Pulmonary artery endothelial cell (primary cell): ENCODE data around the gene CHN2. TPM values are rescaled to one million over a fixed set of nuclear protein-coding genes. Genes with fewer than 3 reads are reported as not detected.

Source experiments
- DNase-seq: peaks from one replicate; pipeline ENCODE4 v3.0.0-alpha.2; 2011; ENCODE audit warnings: low read depth, low spot score
- total RNA-seq: library from RNA; depleted of rRNA; stranded (reverse); fragments of >200 nt; gene quantifications from 2 replicates; pipeline ENCODE4 v1.2.3, GENCODE V29; 2014

The CHN2 gene
- total RNA-seq, 1 donor from 2014 or later = 0.13 TPM

GRCh38 chr7:29359482-29360093 lies 165.0 kb downstream of the CHN2 start:
- DNase-seq = no peak

- no peak for DNase-seq
Observed at GRCh38 chr7:29360633-29361625, 166.4 kb downstream of the CHN2 start.

GRCh38 chr7:29362380-29362779 lies 167.8 kb downstream of the CHN2 start:
- no peak for DNase-seq

- DNase-seq = no peak
Observed at GRCh38 chr7:29363636-29364425, 169.3 kb downstream of the CHN2 start.

- DNase-seq = no peak
Observed at GRCh38 chr7:29364661-29365060, 170.1 kb downstream of the CHN2 start.

DNA sequence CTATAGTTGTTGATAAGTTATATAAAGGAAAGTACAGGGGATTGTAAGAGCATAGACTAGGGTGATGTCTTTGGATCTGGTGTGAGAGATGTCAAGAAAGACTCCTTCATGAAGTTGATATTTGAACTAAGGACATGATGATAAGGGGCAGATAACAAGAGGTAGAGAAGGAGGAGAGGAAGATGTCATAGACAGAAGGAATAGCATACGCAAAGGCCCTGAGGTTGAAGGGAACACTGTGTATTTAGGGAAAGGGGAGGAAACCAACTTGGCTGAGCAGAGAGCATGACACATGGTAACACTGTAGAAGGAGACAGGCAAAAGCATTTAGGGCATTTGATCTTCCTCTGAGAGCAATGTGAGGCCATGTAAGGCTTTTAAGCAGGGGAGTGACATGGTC lies 170.8 kb downstream of the CHN2 start:
- DNase-seq = no peak

GRCh38 chr7:29367784-29368183 lies 173.2 kb downstream of the CHN2 start:
- DNase-seq = no peak

DNA sequence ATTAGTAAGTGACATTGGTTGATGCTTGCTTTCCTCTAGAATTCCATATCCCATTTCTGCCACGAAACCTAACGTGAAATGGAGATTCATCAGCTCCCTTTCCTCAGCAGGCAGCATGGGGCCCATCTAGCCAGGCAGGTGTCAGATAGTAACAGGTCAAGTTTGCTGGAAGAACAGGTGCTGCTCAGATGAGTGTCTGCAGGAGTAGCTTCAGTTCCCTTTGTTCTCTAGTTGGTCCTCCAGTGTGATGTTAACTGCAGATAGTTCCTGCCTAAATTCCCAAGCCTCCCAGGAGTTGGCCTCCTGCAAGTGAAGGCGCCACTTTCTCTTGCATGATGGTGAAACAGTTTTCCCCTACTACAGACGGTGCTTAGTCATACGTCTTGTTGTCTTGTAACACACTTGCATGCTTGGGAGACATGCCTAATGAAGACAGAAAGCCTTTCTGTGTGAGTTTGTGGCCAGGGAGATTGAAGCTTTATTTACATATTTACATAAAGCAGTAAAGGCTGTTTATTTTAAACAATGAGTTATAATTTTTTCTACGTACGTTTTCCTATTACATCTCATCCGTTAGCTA lies 175.4 kb downstream of the CHN2 start:
- no peak for DNase-seq

DNA sequence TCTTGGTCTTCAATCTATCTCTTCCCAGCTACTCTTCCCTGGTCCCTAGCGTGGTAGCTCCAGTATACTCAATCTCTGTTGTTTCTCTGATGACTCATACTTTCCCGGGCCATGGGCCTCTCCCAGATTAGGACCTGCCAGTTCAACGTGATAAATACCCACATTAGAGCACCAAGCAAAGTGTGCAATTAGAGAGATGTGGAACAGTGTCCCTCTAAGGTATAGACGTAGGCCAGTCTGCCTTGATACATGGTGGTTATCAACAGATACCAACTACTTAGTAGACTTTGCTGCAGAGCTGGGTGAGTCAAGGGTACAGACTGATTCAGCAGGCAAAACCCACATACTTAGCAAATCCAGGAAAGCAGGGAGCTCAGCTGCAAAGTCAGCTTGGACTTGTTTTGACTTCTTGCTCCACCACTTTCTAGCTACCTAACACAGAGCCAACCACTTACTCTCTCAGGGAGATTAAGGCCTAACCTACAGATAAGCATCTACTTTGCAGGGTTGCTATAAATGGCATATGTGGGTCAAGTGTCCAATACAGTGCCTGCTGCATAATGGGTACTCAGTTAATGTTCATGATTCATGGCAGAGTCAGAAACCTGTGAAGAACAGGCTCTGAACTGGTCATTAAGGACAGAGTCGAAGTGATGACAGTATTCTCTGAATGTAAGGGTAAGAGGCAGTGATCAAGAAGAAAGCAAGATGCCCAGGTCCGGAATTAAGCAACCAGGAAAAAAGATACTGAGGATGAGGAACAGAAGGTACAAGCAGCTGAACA lies 176.1 kb downstream of the CHN2 start:
- DNase-seq = no peak

- no peak for DNase-seq
Observed at GRCh38 chr7:29371472-29371871, 176.9 kb downstream of the CHN2 start.

- DNase-seq = no peak
Observed at GRCh38 chr7:29372351-29373090, 177.9 kb downstream of the CHN2 start.

DNA sequence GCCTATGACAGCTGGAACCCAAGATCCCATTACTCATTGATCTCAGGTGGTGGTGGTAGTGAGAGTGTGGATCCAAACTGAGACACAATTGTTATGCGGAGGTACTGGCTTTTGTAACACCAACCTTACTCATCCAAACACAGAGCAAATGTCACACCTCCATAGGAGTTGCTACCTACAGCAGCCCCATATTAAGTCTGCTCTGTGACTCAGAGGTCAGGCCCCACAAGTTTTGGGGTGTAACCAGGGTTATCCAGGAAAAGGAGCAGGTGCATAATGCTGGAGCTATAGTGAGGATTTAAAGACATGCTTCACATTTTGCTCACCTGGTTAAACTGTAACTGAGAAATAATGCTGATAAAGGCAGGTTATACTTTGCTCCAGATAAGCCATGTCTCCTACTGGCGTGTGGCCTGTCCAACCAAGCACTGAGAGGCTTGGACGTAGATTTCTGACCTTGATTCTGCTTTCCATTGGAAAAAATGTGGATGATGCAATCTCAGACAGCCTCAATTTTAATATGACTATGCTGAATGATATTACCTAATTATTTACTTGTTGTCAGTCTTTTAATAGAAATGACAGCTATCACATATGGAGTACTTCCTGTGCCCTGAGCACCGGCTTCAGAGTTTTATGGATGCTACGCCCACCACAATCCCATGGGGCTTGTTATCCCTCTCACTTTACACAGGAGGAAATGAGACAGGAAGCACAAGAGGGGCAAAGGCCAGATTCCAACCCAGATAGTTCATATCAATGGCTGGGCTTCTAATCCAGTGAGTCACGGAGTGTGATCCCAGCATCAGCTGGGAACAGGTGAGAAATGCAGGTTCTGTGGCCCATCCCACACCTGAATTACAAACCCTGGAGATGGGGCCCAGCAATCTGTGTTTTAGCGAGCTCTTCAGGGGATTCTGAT lies 181.3 kb downstream of the CHN2 start:
- no peak for DNase-seq

DNA sequence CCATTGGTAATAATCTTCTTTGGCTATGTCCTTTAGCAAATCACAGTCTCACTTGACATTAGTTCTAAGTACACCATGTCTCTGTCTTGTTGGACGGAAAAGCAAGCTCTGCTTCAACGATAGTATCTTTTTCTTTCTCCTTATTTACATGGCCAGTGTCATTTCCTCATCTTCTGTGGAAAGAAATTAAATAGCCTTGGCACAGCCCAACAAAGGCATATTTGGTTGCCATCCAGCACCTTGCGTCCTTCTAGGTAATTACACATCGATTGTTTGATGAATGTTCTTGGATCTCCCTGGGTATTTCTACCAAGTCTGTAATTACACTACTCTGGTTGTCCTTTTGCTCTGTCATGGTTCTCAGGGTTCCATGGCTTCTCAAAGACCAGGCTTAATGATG lies 183.1 kb downstream of the CHN2 start:
- DNase-seq = no peak

DNA sequence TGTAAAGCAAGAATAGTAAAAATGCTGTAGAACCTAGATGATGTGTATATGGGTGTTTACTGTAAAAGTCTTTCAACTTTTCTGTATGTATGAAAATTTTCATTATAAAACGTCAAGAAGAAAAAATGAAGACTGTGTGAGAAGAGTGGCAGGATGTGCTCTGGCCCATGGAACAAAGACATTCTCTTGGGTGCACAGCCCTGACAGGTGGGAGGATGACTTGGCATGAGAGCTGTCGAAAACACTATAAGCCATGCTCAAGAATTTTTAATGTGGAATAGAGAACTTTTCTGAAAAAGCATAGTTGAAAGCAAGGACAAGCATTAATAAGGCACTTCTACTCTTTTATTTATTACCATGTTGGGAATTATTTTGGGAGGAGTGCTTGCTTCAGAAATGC lies 185.0 kb downstream of the CHN2 start:
- no peak for DNase-seq

DNA sequence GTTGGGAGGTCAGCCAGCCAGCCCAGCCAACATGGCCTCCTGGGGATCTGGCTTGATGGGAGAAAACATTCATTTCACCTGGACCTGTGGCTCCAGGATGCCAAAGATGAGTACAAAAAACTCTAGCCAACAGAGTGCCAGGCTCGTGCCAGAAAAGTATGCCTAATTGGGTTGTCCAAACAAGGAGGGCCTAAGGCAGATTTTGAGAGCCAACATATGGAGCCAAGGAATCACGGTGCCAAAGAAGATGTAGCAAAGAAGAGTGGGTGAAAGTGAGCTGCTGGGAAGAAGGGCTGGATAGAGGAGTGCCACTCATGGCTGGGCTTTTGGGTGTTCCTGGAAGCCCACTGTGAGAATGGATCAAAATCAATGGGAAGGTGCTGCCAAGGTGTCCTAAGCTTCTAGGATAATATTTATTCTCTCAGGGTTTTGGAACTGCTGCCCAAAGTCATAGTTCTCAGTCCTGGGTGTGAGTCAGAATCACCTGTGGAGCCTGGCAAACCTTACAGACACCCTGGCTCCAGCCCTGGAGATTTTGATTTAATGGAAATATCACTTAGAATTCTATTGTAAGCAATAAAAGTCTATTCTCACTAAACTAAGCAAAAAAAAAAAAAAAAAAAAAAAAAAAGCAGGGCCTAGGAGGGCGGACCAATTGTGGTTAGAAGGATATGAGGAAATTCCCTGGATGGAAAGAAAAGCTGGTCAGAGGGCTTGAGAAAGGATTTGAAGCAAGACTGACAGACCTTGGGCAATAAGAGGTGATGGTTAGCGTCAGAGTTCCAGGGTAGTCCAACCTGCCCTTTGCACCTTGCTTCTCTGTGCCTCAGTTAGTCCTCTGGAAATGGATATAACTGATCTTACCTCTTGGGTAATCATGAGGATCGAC lies 186.9 kb downstream of the CHN2 start:
- no peak for DNase-seq

- no peak for DNase-seq
Observed at GRCh38 chr7:29384277-29384676, 189.7 kb downstream of the CHN2 start.

GRCh38 chr7:29385214-29385814 lies 190.7 kb downstream of the CHN2 start:
- DNase-seq = no peak
